OCI-LY3 (cell line): ENCODE data around the gene SCG2.

Source experiments
- H2AFZ ChIP-seq: fragments of 200-600, 300-600 bp; shearing (Covaris generic); 2 replicates; pipeline ENCODE4 v1.6.0; 2014; ENCODE audit warnings: antibody characterized with exemption, low read depth, low read length
- H3K27ac ChIP-seq: fragments of 200-600, 300-600 bp; sonication (generic); 2 replicates; pipeline ENCODE4 v1.5.1; 2014; ENCODE audit warnings: mild to moderate bottlenecking, low read length, moderate library complexity, mixed read lengths
- H3K27me3 ChIP-seq: fragments of 200-600, 300-600 bp; sonication (generic); 2 replicates; pipeline ENCODE4 v1.6.1; 2014; ENCODE audit warnings: low read depth, low read length, mixed read lengths
- H3K36me3 ChIP-seq: fragments of 200-600, 300-600 bp; sonication (generic); replicated peaks from 2 replicates; pipeline ENCODE3; 2014; ENCODE audit warnings: low read depth, low read length, mixed read lengths
- H3K4me1 ChIP-seq: fragments of 300-600, 200-600 bp; sonication (generic); 2 replicates; pipeline ENCODE4 v1.6.1; 2014; ENCODE audit warnings: low read length, mixed read lengths
- H3K4me2 ChIP-seq: fragments of 200-600, 300-600 bp; sonication (generic); 2 replicates; pipeline ENCODE4 v1.6.1; 2014; ENCODE audit warnings: low read length, mixed read lengths
- H3K4me3 ChIP-seq: fragments of 300-600, 200-600 bp; sonication (generic); 2 replicates; pipeline ENCODE4 v1.5.1; 2014; ENCODE audit warnings: antibody characterized with exemption, mild to moderate bottlenecking, low read length, moderate library complexity
- H3K79me2 ChIP-seq: fragments of 300-600, 200-600 bp; shearing (Covaris generic); 2 replicates; pipeline ENCODE4 v1.6.1; 2014; ENCODE audit warnings: mild to moderate bottlenecking, low read length, mixed read lengths
- H3K9ac ChIP-seq: fragments of 300-600, 200-600 bp; shearing (Covaris generic); 2 replicates; pipeline ENCODE4 v1.6.0; 2014; ENCODE audit warnings: mild to moderate bottlenecking, low read length, moderate library complexity
- H3K9me3 ChIP-seq: fragments of 200-600, 300-600 bp; shearing (Covaris generic); 2 replicates; pipeline ENCODE4 v1.6.1; 2014; ENCODE audit warnings: low read length, mixed read lengths; ENCODE audit not compliant: insufficient read depth
- H4K20me1 ChIP-seq: fragments of 200-600, 300-600 bp; sonication (generic); 2 replicates; pipeline ENCODE4 v1.6.1; 2016; ENCODE audit warnings: low read length, mixed read lengths; ENCODE audit not compliant: insufficient read depth
- EZH2phosphoT487 ChIP-seq: fragments of 200-600 bp; shearing (Covaris generic); IDR thresholded peaks from 2 replicates; pipeline ENCODE4 v1.6.1; 2018; ENCODE audit warnings: antibody characterized with exemption, mixed run types, low read depth
- TF ChIP-seq, protein P1 (sequence below): fragments of 200-600, 300-600 bp; sonication (generic); IDR thresholded peaks from 2 replicates; pipeline ENCODE4 v1.5.1; 2014; ENCODE audit warnings: antibody characterized with exemption, low read length, low read depth

SCG2 gene

DNA sequence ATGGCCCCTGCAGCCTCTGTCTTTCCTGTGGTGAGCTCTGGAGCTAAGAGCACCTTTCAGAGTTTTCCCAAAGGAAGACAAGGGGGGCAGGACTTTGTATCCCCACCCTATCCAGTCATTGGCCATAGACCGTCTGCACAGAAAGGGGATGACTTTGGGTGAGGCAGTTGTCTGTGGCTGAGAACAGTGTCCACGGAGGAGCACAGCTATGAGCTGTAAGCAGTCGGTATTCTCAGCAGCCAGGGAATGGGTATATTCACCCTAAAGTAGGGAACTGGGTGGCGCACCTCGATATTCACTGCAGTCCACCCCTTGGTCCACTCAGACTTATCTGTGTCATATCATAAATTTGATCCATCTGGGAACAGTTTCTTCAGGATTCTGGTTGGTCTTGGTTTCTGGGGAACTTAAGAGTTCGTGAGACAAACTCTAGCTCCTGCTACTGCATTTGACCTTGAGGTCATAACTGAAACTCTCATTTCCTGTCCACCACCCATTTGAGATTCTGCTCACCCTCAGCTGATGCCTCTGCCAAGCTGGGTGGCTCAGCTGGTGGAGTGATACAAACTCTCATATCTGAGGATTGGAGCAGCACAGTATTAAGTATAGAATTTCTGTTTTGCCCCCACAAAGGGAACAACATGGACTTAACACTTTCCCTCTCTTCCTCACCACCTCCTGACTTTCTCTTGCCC, 45.2 kb upstream of the SCG2 start:
- no peak for TF ChIP-seq EZH2phosphoT487
- TF ChIP-seq, protein P1, sequence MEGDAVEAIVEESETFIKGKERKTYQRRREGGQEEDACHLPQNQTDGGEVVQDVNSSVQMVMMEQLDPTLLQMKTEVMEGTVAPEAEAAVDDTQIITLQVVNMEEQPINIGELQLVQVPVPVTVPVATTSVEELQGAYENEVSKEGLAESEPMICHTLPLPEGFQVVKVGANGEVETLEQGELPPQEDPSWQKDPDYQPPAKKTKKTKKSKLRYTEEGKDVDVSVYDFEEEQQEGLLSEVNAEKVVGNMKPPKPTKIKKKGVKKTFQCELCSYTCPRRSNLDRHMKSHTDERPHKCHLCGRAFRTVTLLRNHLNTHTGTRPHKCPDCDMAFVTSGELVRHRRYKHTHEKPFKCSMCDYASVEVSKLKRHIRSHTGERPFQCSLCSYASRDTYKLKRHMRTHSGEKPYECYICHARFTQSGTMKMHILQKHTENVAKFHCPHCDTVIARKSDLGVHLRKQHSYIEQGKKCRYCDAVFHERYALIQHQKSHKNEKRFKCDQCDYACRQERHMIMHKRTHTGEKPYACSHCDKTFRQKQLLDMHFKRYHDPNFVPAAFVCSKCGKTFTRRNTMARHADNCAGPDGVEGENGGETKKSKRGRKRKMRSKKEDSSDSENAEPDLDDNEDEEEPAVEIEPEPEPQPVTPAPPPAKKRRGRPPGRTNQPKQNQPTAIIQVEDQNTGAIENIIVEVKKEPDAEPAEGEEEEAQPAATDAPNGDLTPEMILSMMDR = no peak
- Histone ChIP-seq H3K4me3 (no peak overlapping the region), H3K4me1 (no peaks in the 10 kb centered on the region), H3K79me2 (no peaks in the 10 kb centered on the region), H3K9ac (no peak overlapping the region), H3K27me3 (no peaks in the 10 kb centered on the region), H2AFZ (no peak overlapping the region), H3K27ac (no peak overlapping the region), H3K4me2 (no peak overlapping the region), H4K20me1 (no peaks in the 10 kb centered on the region), H3K36me3 (no peaks in the 10 kb centered on the region), H3K9me3 (no peaks in the 10 kb centered on the region)

GRCh38 chr2:223644136-223644535, 42.0 kb upstream of the SCG2 start:
- Histone ChIP-seq H3K79me2 (no peaks in the 10 kb centered on the region), H3K27ac (no peak overlapping the region), H2AFZ (no peak overlapping the region), H3K4me1 (no peaks in the 10 kb centered on the region), H3K9ac (no peak overlapping the region), H3K4me3 (no peak overlapping the region), H3K4me2 (no peak overlapping the region), H4K20me1 (no peaks in the 10 kb centered on the region), H3K27me3 (no peaks in the 10 kb centered on the region), H3K9me3 (no peaks in the 10 kb centered on the region), H3K36me3 (no peaks in the 10 kb centered on the region)
- TF ChIP-seq, protein P1 = no peak
- TF ChIP-seq EZH2phosphoT487 = no peak

GRCh38 chr2:223643309-223643708, 41.1 kb upstream of the SCG2 start:
- Histone ChIP-seq H3K4me1 (no peaks in the 10 kb centered on the region), H3K27ac (no peak overlapping the region), H3K4me3 (no peak overlapping the region), H3K79me2 (no peaks in the 10 kb centered on the region), H3K4me2 (no peak overlapping the region), H3K9ac (no peak overlapping the region), H4K20me1 (no peaks in the 10 kb centered on the region), H3K27me3 (no peaks in the 10 kb centered on the region), H3K36me3 (no peaks in the 10 kb centered on the region), H2AFZ (no peak overlapping the region), H3K9me3 (no peaks in the 10 kb centered on the region)
- TF ChIP-seq, protein P1 = no peak
- no peak for TF ChIP-seq EZH2phosphoT487

DNA sequence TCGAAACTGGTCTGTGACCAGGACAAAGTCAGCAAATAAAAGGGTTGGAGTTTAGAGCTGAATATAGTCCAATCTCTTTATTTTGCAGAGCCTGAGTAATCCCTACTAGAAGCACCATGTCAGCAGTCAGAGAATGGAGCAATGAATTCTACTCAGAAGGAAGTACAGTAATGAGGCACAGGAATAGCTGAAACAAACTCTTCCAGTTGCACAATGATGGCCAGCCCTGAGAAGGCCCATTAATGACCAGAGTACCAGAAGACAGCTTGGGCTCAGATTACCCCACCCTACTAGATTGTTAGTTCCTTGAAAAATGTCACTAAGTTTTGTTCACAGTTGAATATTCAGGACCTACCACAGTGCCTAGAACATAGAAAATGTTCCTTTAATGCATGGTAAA, 40.3 kb upstream of the SCG2 start:
- H4K20me1 ChIP-seq = no peaks in the 10 kb centered on the region
- no peaks in the 10 kb centered on the region for H3K27me3 ChIP-seq
- no peak for TF ChIP-seq EZH2phosphoT487
- TF ChIP-seq, protein P1 = no peak
- no peak overlapping the region for H3K4me2 ChIP-seq
- H3K9me3 ChIP-seq = no peaks in the 10 kb centered on the region
- H3K9ac ChIP-seq = no peak overlapping the region
- H3K4me3 ChIP-seq = no peak overlapping the region
- no peak overlapping the region for H3K27ac ChIP-seq
- H3K79me2 ChIP-seq = no peaks in the 10 kb centered on the region
- H3K36me3 ChIP-seq = no peaks in the 10 kb centered on the region
- no peak overlapping the region for H2AFZ ChIP-seq
- no peaks in the 10 kb centered on the region for H3K4me1 ChIP-seq
